Stomach smooth muscle (tissue), 2 donors: ENCODE data around the gene USF3.

ENCODE experiments used
- H3K27ac ChIP-seq: one replicate; pipeline ENCODE4 v1.7.0; 2013; ENCODE audit warnings: mild to moderate bottlenecking, low read length, inconsistent platforms
- H3K27me3 ChIP-seq, 2 donors: one replicate each; pipeline ENCODE4 v1.7.0; 2013; ENCODE audit warnings: low read length in 2 of 2; ENCODE audit not compliant: insufficient read depth in 2 of 2, control insufficient read depth in 1 of 2
- H3K36me3 ChIP-seq, 2 donors: one replicate each; pipeline ENCODE4 v1.7.0; 2013; ENCODE audit warnings: low read length in 2 of 2; ENCODE audit not compliant: control insufficient read depth in 2 of 2, insufficient read depth in 2 of 2
- H3K4me1 ChIP-seq: one replicate; pipeline ENCODE4 v1.7.0; 2013; ENCODE audit warnings: low read length; ENCODE audit not compliant: control insufficient read depth, insufficient read depth
- H3K4me3 ChIP-seq, 2 donors: one replicate each; pipeline ENCODE4 v1.7.0; 2013; ENCODE audit warnings: low read length in 2 of 2
- H3K9ac ChIP-seq, 2 donors: one replicate each; pipeline ENCODE4 v1.7.0; 2013; ENCODE audit warnings: low read length in 2 of 2, mild to moderate bottlenecking in 1 of 2
- H3K9me3 ChIP-seq, 2 donors: one replicate each; pipeline ENCODE4 v1.7.0; 2013; ENCODE audit warnings: low read length in 2 of 2; ENCODE audit not compliant: control insufficient read depth in 2 of 2
- donor health status: healthy.
- donor health status: Pancreatic carcinoma.

The USF3 gene

GRCh38 chr3:113730550-113730949 lies 34.1 kb upstream of the USF3 start:
- no peaks in the 10 kb centered on the region for H3K9me3 ChIP-seq
- H3K27me3 ChIP-seq = no peaks in the 10 kb centered on the region
- no peaks in the 10 kb centered on the region for H3K4me1 ChIP-seq

GRCh38 chr3:113728661-113729060 lies 32.2 kb upstream of the USF3 start:
- H3K36me3 ChIP-seq = no peaks in the 10 kb centered on the region
- H3K27ac ChIP-seq = no peak overlapping the region
- no peak overlapping the region for H3K9ac ChIP-seq
- no peaks in the 10 kb centered on the region for H3K27me3 ChIP-seq
- no peaks in the 10 kb centered on the region for H3K4me1 ChIP-seq
- no peaks in the 10 kb centered on the region for H3K9me3 ChIP-seq
- H3K4me3 ChIP-seq = no peak overlapping the region

More at GRCh38 chr3:113730550-113730949, 34.1 kb upstream of the USF3 start:
- no peaks in the 10 kb centered on the region for H3K36me3 ChIP-seq
- H3K27ac ChIP-seq = no peak overlapping the region
- H3K4me3 ChIP-seq = no peak overlapping the region
- no peak overlapping the region for H3K9ac ChIP-seq

GRCh38 chr3:113721636-113722035 lies 25.2 kb upstream of the USF3 start:
- Histone ChIP-seq H3K9me3 (no peaks in the 10 kb centered on the region), H3K27me3 (no peaks in the 10 kb centered on the region), H3K4me1 (no peaks in the 10 kb centered on the region), H3K4me3 (no peak overlapping the region), H3K36me3 (peaks cover 7 to 11% of the 10 kb centered on the region in 2 donors), H3K9ac (no peak overlapping the region), H3K27ac (no peak overlapping the region)

GRCh38 chr3:113719758-113720157 lies 23.3 kb upstream of the USF3 start:
- H3K27me3 ChIP-seq = no peaks in the 10 kb centered on the region
- H3K4me3 ChIP-seq = no peak overlapping the region
- no peaks in the 10 kb centered on the region for H3K4me1 ChIP-seq
- peaks cover 7 to 11% of the 10 kb centered on the region in 2 donors for H3K36me3 ChIP-seq
- no peak overlapping the region for H3K9ac ChIP-seq
- no peak overlapping the region for H3K27ac ChIP-seq
- no peaks in the 10 kb centered on the region for H3K9me3 ChIP-seq

- H3K4me3 ChIP-seq = no peak overlapping the region
- H3K27me3 ChIP-seq = no peaks in the 10 kb centered on the region
- peaks cover 7 to 11% of the 10 kb centered on the region in 2 donors for H3K36me3 ChIP-seq
- H3K4me1 ChIP-seq = no peaks in the 10 kb centered on the region
- no peaks in the 10 kb centered on the region for H3K9me3 ChIP-seq
- no peak overlapping the region for H3K9ac ChIP-seq
- H3K27ac ChIP-seq = no peak overlapping the region
Observed at GRCh38 chr3:113719294-113719693, 22.9 kb upstream of the USF3 start.

GRCh38 chr3:113717818-113718217 lies 21.4 kb upstream of the USF3 start:
- Histone ChIP-seq H3K9ac (no peak overlapping the region), H3K36me3 (peaks cover 5 to 7% of the 10 kb centered on the region in 2 donors), H3K27ac (no peak overlapping the region), H3K9me3 (no peaks in the 10 kb centered on the region), H3K4me3 (no peak overlapping the region), H3K27me3 (no peaks in the 10 kb centered on the region), H3K4me1 (no peaks in the 10 kb centered on the region)

GRCh38 chr3:113717308-113717707 lies 20.9 kb upstream of the USF3 start:
- no peak overlapping the region for H3K4me3 ChIP-seq
- H3K4me1 ChIP-seq = no peaks in the 10 kb centered on the region
- H3K36me3 ChIP-seq = peaks cover 5 to 7% of the 10 kb centered on the region in 2 donors
- H3K27ac ChIP-seq = no peak overlapping the region
- no peaks in the 10 kb centered on the region for H3K9me3 ChIP-seq
- no peaks in the 10 kb centered on the region for H3K27me3 ChIP-seq
- no peak overlapping the region for H3K9ac ChIP-seq

GRCh38 chr3:113714702-113715101 lies 18.3 kb upstream of the USF3 start:
- Histone ChIP-seq H3K4me1 (no peaks in the 10 kb centered on the region), H3K36me3 (peaks cover 0 to 3% of the 10 kb centered on the region in 2 donors), H3K27ac (no peak overlapping the region), H3K9me3 (no peaks in the 10 kb centered on the region), H3K27me3 (no peaks in the 10 kb centered on the region), H3K9ac (no peak overlapping the region), H3K4me3 (no peak overlapping the region)

GRCh38 chr3:113712129-113712528 lies 15.7 kb upstream of the USF3 start:
- no peaks in the 10 kb centered on the region for H3K9me3 ChIP-seq
- H3K4me1 ChIP-seq = no peaks in the 10 kb centered on the region
- no peak overlapping the region for H3K27ac ChIP-seq
- no peak overlapping the region for H3K4me3 ChIP-seq
- no peak overlapping the region for H3K9ac ChIP-seq
- H3K36me3 ChIP-seq = no peaks in the 10 kb centered on the region
- H3K27me3 ChIP-seq = no peaks in the 10 kb centered on the region

- Histone ChIP-seq H3K36me3 (no peaks in the 10 kb centered on the region), H3K27ac (no peak overlapping the region), H3K27me3 (no peaks in the 10 kb centered on the region), H3K9me3 (no peaks in the 10 kb centered on the region), H3K4me3 (no peak overlapping the region), H3K9ac (no peak overlapping the region), H3K4me1 (no peaks in the 10 kb centered on the region)
Observed at GRCh38 chr3:113707835-113708234, 11.4 kb upstream of the USF3 start.

GRCh38 chr3:113698956-113699355 lies 2.5 kb upstream of the USF3 start:
- peak overlapping the region; percentile 11 for H3K27ac ChIP-seq
- no peaks in the 10 kb centered on the region for H3K27me3 ChIP-seq
- no peaks in the 10 kb centered on the region for H3K9me3 ChIP-seq
- H3K4me1 ChIP-seq = peaks cover 9% of the 10 kb centered on the region
- no peaks in the 10 kb centered on the region for H3K36me3 ChIP-seq
- peak overlapping the region; percentile 2 to 47 for H3K9ac ChIP-seq
- peak overlapping the region; percentile 51 to 52 for H3K4me3 ChIP-seq
